GM12878 (cell line): ENCODE measurements around the gene MSI2. TPM values are rescaled to one million over a fixed set of nuclear protein-coding genes. Genes with fewer than 3 reads are reported as not detected.
A peak's percentile ranks its signal among the peaks of the same experiment; 100 is the strongest.

Experiments used
- CHD4 ChIP-seq: fragments of 200-600 bp; sonication (generic); IDR thresholded peaks from 2 replicates; pipeline ENCODE4 v1.6.1; 2016; ENCODE audit warnings: mild to moderate bottlenecking
- GATAD2B ChIP-seq: fragments of 450-650 bp; conservative IDR thresholded peaks from 2 replicates; pipeline ENCODE4 v1.6.1; 2017; ENCODE audit warnings: low read depth, mild to moderate bottlenecking, moderate library complexity
- HDGF ChIP-seq: fragments of 450-650 bp; IDR thresholded peaks from 2 replicates; pipeline ENCODE4 v1.6.1; 2016; ENCODE audit warnings: antibody characterized with exemption
- MEF2B ChIP-seq: fragments of 450-650 bp; IDR thresholded peaks from 2 replicates; pipeline ENCODE4 v1.6.1; 2018; ENCODE audit warnings: mild to moderate bottlenecking, moderate library complexity; ENCODE audit not compliant: partially characterized antibody, poor library complexity, severe bottlenecking
- PAX8 ChIP-seq: fragments of 450-650 bp; IDR thresholded peaks from 2 replicates; pipeline ENCODE4 v1.6.1; 2017; ENCODE audit warnings: mild to moderate bottlenecking, moderate library complexity
- POLR2AphosphoS5 ChIP-seq: IDR thresholded peaks from 2 replicates; pipeline ENCODE4 v1.6.1; 2011; ENCODE audit warnings: mild to moderate bottlenecking, low read length, inconsistent platforms
- RELA ChIP-seq: fragments of 450-650 bp; IDR thresholded peaks from 2 replicates; pipeline ENCODE4 v1.8.0; 2014; ENCODE audit warnings: borderline replicate concordance; ENCODE audit not compliant: partially characterized antibody
- RUNX3 ChIP-seq: IDR thresholded peaks from 2 replicates; pipeline ENCODE4 v1.6.1; 2012; ENCODE audit warnings: low read length, inconsistent platforms
- SMAD5 ChIP-seq: IDR thresholded peaks from 2 replicates; pipeline ENCODE4 v1.6.1; 2016; ENCODE audit warnings: antibody characterized with exemption, low read depth
- SUPT20H ChIP-seq: IDR thresholded peaks from 2 replicates; pipeline ENCODE4 v1.6.1; 2011; ENCODE audit warnings: low read depth, mild to moderate bottlenecking, low read length, moderate library complexity, borderline replicate concordance; ENCODE audit not compliant: control insufficient read depth
- ZNF217 ChIP-seq: fragments of 450-650 bp; IDR thresholded peaks from 2 replicates; pipeline ENCODE4 v1.6.1; 2017; ENCODE audit warnings: antibody characterized with exemption, mild to moderate bottlenecking
- ZNF24 ChIP-seq: fragments of 450-650 bp; IDR thresholded peaks from 2 replicates; pipeline ENCODE4 v1.6.1; 2017; ENCODE audit warnings: antibody characterized with exemption, mild to moderate bottlenecking
- polyA plus RNA-seq, 11 experiments: library from polyadenylated mRNA; depleted of rRNA in 4 of 11; unstranded in 6 of 11; stranded (reverse) in 5 of 11; fragments of >200 nt; fragmentation: Nextera tagmentation in 4 of 11; fragmentation: Illumina TruSeq in 1 of 11; extraction: Ambion mirVana in 4 of 11; extraction: Trizol in 1 of 11; gene quantifications; 1 replicate in 1 of 11; 2 replicates in 10 of 11; pipeline versions ENCODE4 v1.2.1 to v1.2.3, GENCODE V29; 2011 to 2016; ENCODE audit warnings: inconsistent platforms in 2 of 11, missing spikeins in 2 of 11, low read depth in 1 of 11
- total RNA-seq, 4 experiments: library from RNA; depleted of rRNA in 3 of 4; stranded (reverse); fragments of >200 nt in 3 of 4; fragmentation: Illumina TruSeq in 1 of 4; extraction: Trizol in 1 of 4; gene quantifications; 2 replicates each; pipeline versions ENCODE4 v1.2.1 to v1.2.3, GENCODE V29; 2013 to 2021
- TF ChIP-seq, protein P1 (sequence below): IDR thresholded peaks from 2 replicates; pipeline ENCODE4 v1.6.1; 2012; ENCODE audit warnings: improper control_type of control experiment, low read depth, low read length; ENCODE audit not compliant: insufficient replicate concordance
- TF ChIP-seq, protein P2 (sequence below): IDR thresholded peaks from 2 replicates; pipeline ENCODE4 v1.6.1; 2012; ENCODE audit warnings: mild to moderate bottlenecking, low read depth, low read length
- TF ChIP-seq, protein P3 (sequence below): fragments of 450-650 bp; IDR thresholded peaks from 2 replicates; pipeline ENCODE4 v1.6.1; 2018; ENCODE audit warnings: mild to moderate bottlenecking, low read depth, moderate library complexity; ENCODE audit not compliant: partially characterized antibody

MSI2 gene
- total and polyA plus RNA-seq, 10 of the 15 experiments (the other 5 are each of a cell fraction or from before 2014, with no cell fraction given) = 6.1 to 76.1 (median 42.0) TPM

DNA sequence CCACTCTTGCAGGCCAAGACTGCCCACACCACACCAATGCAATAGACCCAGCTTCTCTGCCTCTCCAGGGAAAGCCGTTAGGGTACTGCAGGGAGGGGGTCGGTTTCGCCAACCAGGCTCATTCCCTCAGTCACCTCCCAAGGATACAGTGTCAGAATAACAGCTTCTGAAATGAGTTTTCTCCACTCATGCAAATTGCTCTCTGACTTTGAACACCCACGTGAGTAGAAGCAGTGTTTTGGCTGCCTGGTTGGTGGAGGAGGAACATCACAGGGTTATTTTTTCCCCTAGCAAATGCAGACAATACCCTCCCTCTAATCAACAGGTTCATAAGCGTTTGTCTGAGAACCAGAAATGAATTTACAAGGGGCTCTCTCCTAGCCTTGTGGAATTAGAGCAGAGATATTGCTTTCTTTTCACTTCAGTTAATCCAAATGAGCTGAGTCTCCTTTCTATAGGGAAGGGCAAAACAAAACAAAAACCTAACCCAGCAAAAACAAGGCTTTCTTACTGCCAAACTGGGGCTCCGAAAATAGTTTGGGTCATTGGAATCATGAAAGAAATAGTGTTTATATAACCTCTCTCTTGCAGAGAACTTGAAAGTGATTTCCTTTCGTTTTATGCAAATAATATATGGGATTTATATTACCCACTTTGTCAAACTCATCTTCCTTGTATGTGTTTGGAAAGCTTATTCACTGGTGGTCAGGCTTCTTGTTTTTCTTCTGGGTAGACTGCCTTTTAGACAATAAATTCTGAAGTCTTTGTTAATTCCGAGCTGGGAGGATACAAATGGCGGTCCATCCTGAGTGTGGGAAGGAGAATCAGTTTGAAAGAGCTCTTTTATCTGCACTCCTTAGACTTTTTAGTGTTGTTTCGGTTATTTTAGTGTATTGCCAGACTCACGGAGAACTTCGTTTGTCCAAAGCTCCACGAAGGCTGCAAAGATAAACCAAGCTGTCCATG lies 229.9 kb downstream of the MSI2 start (continued):
- TF ChIP-seq, protein P1, sequence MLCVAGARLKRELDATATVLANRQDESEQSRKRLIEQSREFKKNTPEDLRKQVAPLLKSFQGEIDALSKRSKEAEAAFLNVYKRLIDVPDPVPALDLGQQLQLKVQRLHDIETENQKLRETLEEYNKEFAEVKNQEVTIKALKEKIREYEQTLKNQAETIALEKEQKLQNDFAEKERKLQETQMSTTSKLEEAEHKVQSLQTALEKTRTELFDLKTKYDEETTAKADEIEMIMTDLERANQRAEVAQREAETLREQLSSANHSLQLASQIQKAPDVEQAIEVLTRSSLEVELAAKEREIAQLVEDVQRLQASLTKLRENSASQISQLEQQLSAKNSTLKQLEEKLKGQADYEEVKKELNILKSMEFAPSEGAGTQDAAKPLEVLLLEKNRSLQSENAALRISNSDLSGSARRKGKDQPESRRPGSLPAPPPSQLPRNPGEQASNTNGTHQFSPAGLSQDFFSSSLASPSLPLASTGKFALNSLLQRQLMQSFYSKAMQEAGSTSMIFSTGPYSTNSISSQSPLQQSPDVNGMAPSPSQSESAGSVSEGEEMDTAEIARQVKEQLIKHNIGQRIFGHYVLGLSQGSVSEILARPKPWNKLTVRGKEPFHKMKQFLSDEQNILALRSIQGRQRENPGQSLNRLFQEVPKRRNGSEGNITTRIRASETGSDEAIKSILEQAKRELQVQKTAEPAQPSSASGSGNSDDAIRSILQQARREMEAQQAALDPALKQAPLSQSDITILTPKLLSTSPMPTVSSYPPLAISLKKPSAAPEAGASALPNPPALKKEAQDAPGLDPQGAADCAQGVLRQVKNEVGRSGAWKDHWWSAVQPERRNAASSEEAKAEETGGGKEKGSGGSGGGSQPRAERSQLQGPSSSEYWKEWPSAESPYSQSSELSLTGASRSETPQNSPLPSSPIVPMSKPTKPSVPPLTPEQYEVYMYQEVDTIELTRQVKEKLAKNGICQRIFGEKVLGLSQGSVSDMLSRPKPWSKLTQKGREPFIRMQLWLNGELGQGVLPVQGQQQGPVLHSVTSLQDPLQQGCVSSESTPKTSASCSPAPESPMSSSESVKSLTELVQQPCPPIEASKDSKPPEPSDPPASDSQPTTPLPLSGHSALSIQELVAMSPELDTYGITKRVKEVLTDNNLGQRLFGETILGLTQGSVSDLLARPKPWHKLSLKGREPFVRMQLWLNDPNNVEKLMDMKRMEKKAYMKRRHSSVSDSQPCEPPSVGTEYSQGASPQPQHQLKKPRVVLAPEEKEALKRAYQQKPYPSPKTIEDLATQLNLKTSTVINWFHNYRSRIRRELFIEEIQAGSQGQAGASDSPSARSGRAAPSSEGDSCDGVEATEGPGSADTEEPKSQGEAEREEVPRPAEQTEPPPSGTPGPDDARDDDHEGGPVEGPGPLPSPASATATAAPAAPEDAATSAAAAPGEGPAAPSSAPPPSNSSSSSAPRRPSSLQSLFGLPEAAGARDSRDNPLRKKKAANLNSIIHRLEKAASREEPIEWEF = no peak
- TF ChIP-seq PAX8 (no peak), SUPT20H (no peak), HDGF (no peak), ZNF24 (no peak), RELA (no peak), RUNX3 (no peak), CHD4 (no peak), ZNF217 (no peak), MEF2B (no peak), GATAD2B (peak; percentile 29; the same call in 1 of the 2 replicates), SMAD5 (no peak), POLR2AphosphoS5 (no peak)
- TF ChIP-seq, protein P2, sequence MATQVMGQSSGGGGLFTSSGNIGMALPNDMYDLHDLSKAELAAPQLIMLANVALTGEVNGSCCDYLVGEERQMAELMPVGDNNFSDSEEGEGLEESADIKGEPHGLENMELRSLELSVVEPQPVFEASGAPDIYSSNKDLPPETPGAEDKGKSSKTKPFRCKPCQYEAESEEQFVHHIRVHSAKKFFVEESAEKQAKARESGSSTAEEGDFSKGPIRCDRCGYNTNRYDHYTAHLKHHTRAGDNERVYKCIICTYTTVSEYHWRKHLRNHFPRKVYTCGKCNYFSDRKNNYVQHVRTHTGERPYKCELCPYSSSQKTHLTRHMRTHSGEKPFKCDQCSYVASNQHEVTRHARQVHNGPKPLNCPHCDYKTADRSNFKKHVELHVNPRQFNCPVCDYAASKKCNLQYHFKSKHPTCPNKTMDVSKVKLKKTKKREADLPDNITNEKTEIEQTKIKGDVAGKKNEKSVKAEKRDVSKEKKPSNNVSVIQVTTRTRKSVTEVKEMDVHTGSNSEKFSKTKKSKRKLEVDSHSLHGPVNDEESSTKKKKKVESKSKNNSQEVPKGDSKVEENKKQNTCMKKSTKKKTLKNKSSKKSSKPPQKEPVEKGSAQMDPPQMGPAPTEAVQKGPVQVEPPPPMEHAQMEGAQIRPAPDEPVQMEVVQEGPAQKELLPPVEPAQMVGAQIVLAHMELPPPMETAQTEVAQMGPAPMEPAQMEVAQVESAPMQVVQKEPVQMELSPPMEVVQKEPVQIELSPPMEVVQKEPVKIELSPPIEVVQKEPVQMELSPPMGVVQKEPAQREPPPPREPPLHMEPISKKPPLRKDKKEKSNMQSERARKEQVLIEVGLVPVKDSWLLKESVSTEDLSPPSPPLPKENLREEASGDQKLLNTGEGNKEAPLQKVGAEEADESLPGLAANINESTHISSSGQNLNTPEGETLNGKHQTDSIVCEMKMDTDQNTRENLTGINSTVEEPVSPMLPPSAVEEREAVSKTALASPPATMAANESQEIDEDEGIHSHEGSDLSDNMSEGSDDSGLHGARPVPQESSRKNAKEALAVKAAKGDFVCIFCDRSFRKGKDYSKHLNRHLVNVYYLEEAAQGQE = no peak
- TF ChIP-seq, protein P3, sequence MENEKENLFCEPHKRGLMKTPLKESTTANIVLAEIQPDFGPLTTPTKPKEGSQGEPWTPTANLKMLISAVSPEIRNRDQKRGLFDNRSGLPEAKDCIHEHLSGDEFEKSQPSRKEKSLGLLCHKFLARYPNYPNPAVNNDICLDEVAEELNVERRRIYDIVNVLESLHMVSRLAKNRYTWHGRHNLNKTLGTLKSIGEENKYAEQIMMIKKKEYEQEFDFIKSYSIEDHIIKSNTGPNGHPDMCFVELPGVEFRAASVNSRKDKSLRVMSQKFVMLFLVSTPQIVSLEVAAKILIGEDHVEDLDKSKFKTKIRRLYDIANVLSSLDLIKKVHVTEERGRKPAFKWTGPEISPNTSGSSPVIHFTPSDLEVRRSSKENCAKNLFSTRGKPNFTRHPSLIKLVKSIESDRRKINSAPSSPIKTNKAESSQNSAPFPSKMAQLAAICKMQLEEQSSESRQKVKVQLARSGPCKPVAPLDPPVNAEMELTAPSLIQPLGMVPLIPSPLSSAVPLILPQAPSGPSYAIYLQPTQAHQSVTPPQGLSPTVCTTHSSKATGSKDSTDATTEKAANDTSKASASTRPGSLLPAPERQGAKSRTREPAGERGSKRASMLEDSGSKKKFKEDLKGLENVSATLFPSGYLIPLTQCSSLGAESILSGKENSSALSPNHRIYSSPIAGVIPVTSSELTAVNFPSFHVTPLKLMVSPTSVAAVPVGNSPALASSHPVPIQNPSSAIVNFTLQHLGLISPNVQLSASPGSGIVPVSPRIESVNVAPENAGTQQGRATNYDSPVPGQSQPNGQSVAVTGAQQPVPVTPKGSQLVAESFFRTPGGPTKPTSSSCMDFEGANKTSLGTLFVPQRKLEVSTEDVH = no peak
